DMS114 treated with DMSO at 0.1 percent for 48 hours (cell line): ENCODE data around the gene ECM1.

ENCODE experiments used
- DNase-seq: peaks from one replicate; lab custom pipeline; 2025; ENCODE audit not compliant: unreplicated experiment; lab: John Stamatoyannopoulos, UW

Gene ECM1

DNA sequence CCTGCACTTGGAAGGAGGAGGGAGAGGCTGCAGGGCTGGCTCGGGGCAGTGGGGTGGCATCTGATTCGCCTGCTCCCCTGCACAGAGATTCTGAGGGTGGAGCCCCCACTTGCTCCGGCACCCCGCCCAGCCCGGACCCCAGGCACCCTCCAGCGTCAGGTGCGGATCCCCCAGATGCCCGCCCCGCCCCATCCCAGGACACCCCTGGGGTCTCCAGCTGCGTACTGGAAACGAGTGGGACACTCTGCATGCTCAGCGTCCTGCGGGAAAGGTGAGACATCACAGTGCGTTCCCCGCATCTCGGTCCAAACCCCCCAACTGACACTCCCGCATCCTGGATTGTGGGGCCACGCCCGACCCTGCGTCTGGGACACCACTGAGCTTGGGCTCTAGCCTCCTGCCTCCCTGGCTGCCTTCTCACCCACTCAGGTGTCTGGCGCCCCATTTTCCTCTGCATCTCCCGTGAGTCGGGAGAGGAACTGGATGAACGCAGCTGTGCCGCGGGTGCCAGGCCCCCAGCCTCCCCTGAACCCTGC is 49.2 kb downstream of the ECM1 start:
- no peak for DNase-seq

- DNase-seq: no peak
These were observed 49.9 kb downstream of the ECM1 start for GRCh38 chr1:150557813-150558212.

GRCh38 chr1:150558303-150558704 is 50.4 kb downstream of the ECM1 start:
- DNase-seq: no peak

- DNase-seq: no peak
These were observed 51.1 kb downstream of the ECM1 start for GRCh38 chr1:150558761-150559655.

GRCh38 chr1:150559656-150560010 is 51.7 kb downstream of the ECM1 start:
- no peak for DNase-seq

GRCh38 chr1:150560011-150560438 is 52.1 kb downstream of the ECM1 start:
- peak; percentile 73 for DNase-seq

- peak; percentile 94 for DNase-seq
These were observed 52.8 kb downstream of the ECM1 start for GRCh38 chr1:150560576-150561253.

DNA sequence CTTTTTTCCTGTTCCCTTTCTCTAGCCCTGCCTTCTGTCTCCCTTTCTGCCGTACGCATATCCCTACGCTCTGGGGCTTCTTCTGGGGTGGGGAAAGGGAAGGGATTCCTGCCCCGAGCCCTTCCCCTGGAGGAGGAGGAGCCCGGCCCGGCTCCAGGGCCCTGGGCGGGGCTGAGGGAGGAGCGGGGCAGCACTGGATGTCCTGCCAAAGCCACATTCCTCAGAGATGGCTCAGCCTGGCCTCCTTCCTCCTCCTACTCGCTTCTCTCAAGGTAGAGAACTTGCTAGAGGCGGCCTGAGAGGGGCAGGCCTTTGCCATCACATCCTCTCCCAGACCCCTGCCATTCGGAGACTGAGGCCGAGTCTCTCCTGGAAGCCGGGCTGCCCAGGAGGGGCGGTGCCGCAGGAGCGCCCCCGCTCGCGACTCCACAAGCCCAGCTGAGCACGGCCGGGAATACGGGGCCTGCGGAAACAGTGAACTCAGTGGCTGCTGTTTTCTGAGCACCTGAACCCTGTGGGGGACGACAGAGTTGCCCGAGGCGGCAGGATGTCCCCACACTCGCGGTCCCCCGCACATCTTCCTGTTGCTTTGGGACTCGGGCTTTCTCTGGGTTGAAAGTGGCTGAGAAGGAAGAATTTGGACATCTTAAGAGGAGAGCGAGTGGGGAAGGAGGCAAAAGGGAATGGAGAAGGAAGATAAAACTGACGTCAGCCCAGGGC is 53.5 kb downstream of the ECM1 start:
- DNase-seq: peak; percentile 94

- DNase-seq: peak; percentile 79
These were observed 54.1 kb downstream of the ECM1 start for GRCh38 chr1:150561974-150562445.

- no peak for DNase-seq
These were observed 54.8 kb downstream of the ECM1 start for GRCh38 chr1:150562446-150563339.
